Measurements from ENCODE around the gene PSMD3.
A peak's percentile ranks its signal among the peaks of the same experiment; 100 is the strongest.

Gene PSMD3

GRCh38 chr17:40024901-40025300 lies 44.3 kb downstream of the PSMD3 start:
- DNase-seq, result no peak

- no peak for DNase-seq
Measured at GRCh38 chr17:40025559-40025958, 45.0 kb downstream of the PSMD3 start.

GRCh38 chr17:40025991-40026815 lies 45.6 kb downstream of the PSMD3 start:
- DNase-seq, result peak; percentile 65

GRCh38 chr17:40026816-40027613 lies 46.4 kb downstream of the PSMD3 start:
- DNase-seq, result peak; percentile 89

GRCh38 chr17:40027614-40028012 lies 47.0 kb downstream of the PSMD3 start:
- no peak for DNase-seq

GRCh38 chr17:40028595-40028994 lies 48.0 kb downstream of the PSMD3 start:
- no peak for DNase-seq

- no peak for DNase-seq
Measured at GRCh38 chr17:40031706-40032105, 51.1 kb downstream of the PSMD3 start.

GRCh38 chr17:40032322-40033320 lies 52.0 kb downstream of the PSMD3 start:
- no peak for DNase-seq

- no peak for DNase-seq
Measured at GRCh38 chr17:40033339-40033738, 52.7 kb downstream of the PSMD3 start.

GRCh38 chr17:40034426-40035161 lies 54.0 kb downstream of the PSMD3 start:
- DNase-seq, result no peak

- no peak for DNase-seq
Measured at GRCh38 chr17:40035162-40035559, 54.6 kb downstream of the PSMD3 start.

- no peak for DNase-seq
Measured at GRCh38 chr17:40038882-40039513, 58.4 kb downstream of the PSMD3 start.

- DNase-seq, result no peak
Measured at GRCh38 chr17:40041196-40041595, 60.6 kb downstream of the PSMD3 start.

Data from activated CD8-positive, alpha-beta memory T cell treated with anti-CD3 and anti-CD28 coated beads for 24 hours (primary cell).